Effector memory CD4-positive, alpha-beta T cell (primary cell): ENCODE measurements around the gene TMEM126B.
"Not testable (repeated sequence)": the region's sequence is repeated elsewhere in the genome, so short reads cannot be mapped to it uniquely, and the experiment has no call there.

ENCODE experiments used
- DNase-seq, 3 donors: peaks; one replicate each; pipeline ENCODE4 v3.0.0-alpha.2; 2020
- H3K27ac ChIP-seq: 2 replicates; pipeline ENCODE4 v1.7.0; 2013; ENCODE audit warnings: mild to moderate bottlenecking, low read length, moderate library complexity; ENCODE audit not compliant: insufficient read depth, poor library complexity, severe bottlenecking
- H3K27me3 ChIP-seq: replicated peaks from 2 replicates; pipeline ENCODE4 v1.7.0; 2013; ENCODE audit warnings: mild to moderate bottlenecking, low read length; ENCODE audit not compliant: insufficient read depth, control insufficient read depth, poor library complexity, severe bottlenecking
- H3K36me3 ChIP-seq: 2 replicates; pipeline ENCODE4 v1.7.0; 2013; ENCODE audit warnings: mild to moderate bottlenecking, low read length, moderate library complexity; ENCODE audit not compliant: control insufficient read depth, insufficient read depth
- H3K4me1 ChIP-seq: 2 replicates; pipeline ENCODE4 v1.7.0; 2013; ENCODE audit warnings: low read length, mild to moderate bottlenecking; ENCODE audit not compliant: control insufficient read depth, insufficient read depth, poor library complexity, severe bottlenecking
- H3K4me3 ChIP-seq: 2 replicates; pipeline ENCODE4 v1.7.0; 2013; ENCODE audit warnings: low read length, low read depth, mild to moderate bottlenecking; ENCODE audit not compliant: insufficient read depth, poor library complexity, severe bottlenecking
- H3K9me3 ChIP-seq: 2 replicates; pipeline ENCODE4 v1.7.0; 2013; ENCODE audit warnings: mild to moderate bottlenecking, low read length, moderate library complexity; ENCODE audit not compliant: control insufficient read depth

Gene TMEM126B

GRCh38 chr11:85663080-85663752 lies 34.8 kb downstream of the TMEM126B start:
- peaks cover 12% of the 10 kb centered on the region for H3K4me1 ChIP-seq
- H3K9me3 ChIP-seq: no peaks in the 10 kb centered on the region
- H3K27me3 ChIP-seq: no peaks in the 10 kb centered on the region
- H3K27ac ChIP-seq: peak overlapping the region; percentile 97
- no peak for DNase-seq
- H3K36me3 ChIP-seq: peaks cover 14% of the 10 kb centered on the region
- H3K4me3 ChIP-seq: peak overlapping the region; percentile 92

GRCh38 chr11:85663753-85664614 lies 35.6 kb downstream of the TMEM126B start:
- no peaks in the 10 kb centered on the region for H3K27me3 ChIP-seq
- peak overlapping the region; percentile 97 for H3K27ac ChIP-seq

DNA sequence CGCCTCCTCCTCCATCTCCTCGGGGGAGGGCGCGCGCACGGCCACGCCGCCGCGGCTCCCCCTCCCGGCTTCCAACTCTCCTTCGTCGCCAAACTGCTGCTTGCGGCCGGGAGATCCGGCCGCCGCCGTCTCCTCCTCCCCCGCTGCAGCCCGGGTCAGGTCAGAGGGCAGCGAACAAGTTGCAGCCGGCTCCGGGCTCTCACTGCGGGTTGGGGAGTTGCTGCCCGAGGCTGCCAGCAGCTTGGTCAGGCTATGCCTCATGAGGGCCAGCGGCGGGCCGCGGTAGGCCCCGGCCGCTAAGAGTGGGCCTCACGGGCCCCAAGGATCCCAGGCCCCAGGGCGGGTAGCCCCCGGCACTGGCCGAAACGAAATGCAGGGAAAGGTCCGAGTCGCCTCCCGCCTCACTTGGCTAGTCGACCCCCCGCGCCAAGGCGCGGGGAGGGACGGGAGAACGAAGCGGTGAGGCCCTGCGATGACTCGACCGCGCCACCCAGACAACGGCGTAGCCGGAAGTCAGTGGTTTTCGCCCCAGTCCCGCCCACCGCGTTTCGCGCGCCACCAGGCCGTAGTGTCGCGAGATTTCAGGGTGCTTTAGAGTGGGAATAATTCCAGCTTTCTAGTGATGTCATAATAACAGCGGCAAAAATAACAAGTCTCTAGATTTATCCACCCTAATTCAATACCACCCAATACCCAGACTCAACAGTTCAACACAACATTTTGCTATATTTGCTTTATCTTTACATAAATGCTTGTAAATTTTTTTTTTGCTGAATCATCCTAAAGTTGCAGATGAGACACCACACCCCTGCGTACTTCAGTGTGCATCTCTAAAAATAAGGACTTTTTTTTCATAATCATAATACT lies 36.5 kb downstream of the TMEM126B start, which contains the start of gene CREBZF:
CREBZF (minus strand) TSS at position 515 of the 867 bp plus-strand sequence; CDS start at position 261, 254 bp downstream.
- H3K9me3 ChIP-seq: no peaks in the 10 kb centered on the region
- H3K4me3 ChIP-seq: peak within 1 kb of the TSS; percentile 92
- H3K36me3 ChIP-seq: peaks cover 3% of the 10 kb centered on the region
- no peaks in the 10 kb centered on the region for H3K27me3 ChIP-seq
- H3K4me1 ChIP-seq: peaks cover 12% of the 10 kb centered on the region
- peak; percentile 82 to 88 (median 86) for DNase-seq
- H3K27ac ChIP-seq: peak within 1 kb of the TSS; percentile 97

More at GRCh38 chr11:85663753-85664614, 35.6 kb downstream of the TMEM126B start:
- peaks cover 12% of the 10 kb centered on the region for H3K4me1 ChIP-seq
- peak; percentile 82 to 84 (median 83) for DNase-seq
- H3K9me3 ChIP-seq: no peaks in the 10 kb centered on the region
- H3K4me3 ChIP-seq: peak overlapping the region; percentile 92
- H3K36me3 ChIP-seq: peaks cover 10% of the 10 kb centered on the region

DNA sequence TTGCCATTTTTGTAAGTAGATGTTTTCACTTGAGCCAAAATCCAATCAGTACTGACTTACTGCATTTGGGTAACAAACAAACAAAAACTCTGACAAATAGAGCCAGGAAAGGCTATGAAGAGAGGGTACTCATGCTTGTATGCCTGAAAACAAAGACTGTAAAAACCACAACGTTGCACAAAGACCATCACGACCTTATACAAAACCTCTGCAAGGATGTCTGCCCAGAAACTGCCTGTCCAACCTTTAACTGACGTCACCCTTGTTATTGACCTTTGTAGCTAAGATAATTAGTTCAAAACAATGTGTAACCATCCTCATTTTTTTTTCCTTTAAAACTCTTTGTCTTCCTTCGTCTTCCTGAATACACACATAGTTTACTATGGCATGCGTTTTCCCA lies 37.3 kb downstream of the TMEM126B start:
- H3K27ac ChIP-seq: peak overlapping the region; percentile 97
- no peaks in the 10 kb centered on the region for H3K27me3 ChIP-seq
- peak overlapping the region; percentile 92 for H3K4me3 ChIP-seq
- no peak for DNase-seq
- H3K36me3 ChIP-seq: no peaks in the 10 kb centered on the region
- H3K4me1 ChIP-seq: peaks cover 12% of the 10 kb centered on the region
- no peaks in the 10 kb centered on the region for H3K9me3 ChIP-seq

- no peaks in the 10 kb centered on the region for H3K36me3 ChIP-seq
- H3K4me3 ChIP-seq: no peak overlapping the region
- H3K27me3 ChIP-seq: no peaks in the 10 kb centered on the region
- no peaks in the 10 kb centered on the region for H3K9me3 ChIP-seq
- H3K4me1 ChIP-seq: peaks cover 6% of the 10 kb centered on the region
- H3K27ac ChIP-seq: no peak overlapping the region
- no peak for DNase-seq
These were observed 38.3 kb downstream of the TMEM126B start for GRCh38 chr11:85666687-85667086.

- DNase-seq: no peak
These were observed 39.8 kb downstream of the TMEM126B start for GRCh38 chr11:85668157-85668556.

GRCh38 chr11:85670949-85671663 lies 42.7 kb downstream of the TMEM126B start:
- DNase-seq, H3K4me1 ChIP-seq, H3K9me3 ChIP-seq, H3K36me3 ChIP-seq, H3K27ac ChIP-seq, H3K27me3 ChIP-seq, H3K4me3 ChIP-seq: not testable (repeated sequence)

More at GRCh38 chr11:85668157-85668556, 39.8 kb downstream of the TMEM126B start:
- no peak overlapping the region for H3K27ac ChIP-seq
- H3K9me3 ChIP-seq: no peaks in the 10 kb centered on the region
- peaks cover 3% of the 10 kb centered on the region for H3K4me1 ChIP-seq
- no peaks in the 10 kb centered on the region for H3K27me3 ChIP-seq
- H3K36me3 ChIP-seq: no peaks in the 10 kb centered on the region
- no peak overlapping the region for H3K4me3 ChIP-seq

DNA sequence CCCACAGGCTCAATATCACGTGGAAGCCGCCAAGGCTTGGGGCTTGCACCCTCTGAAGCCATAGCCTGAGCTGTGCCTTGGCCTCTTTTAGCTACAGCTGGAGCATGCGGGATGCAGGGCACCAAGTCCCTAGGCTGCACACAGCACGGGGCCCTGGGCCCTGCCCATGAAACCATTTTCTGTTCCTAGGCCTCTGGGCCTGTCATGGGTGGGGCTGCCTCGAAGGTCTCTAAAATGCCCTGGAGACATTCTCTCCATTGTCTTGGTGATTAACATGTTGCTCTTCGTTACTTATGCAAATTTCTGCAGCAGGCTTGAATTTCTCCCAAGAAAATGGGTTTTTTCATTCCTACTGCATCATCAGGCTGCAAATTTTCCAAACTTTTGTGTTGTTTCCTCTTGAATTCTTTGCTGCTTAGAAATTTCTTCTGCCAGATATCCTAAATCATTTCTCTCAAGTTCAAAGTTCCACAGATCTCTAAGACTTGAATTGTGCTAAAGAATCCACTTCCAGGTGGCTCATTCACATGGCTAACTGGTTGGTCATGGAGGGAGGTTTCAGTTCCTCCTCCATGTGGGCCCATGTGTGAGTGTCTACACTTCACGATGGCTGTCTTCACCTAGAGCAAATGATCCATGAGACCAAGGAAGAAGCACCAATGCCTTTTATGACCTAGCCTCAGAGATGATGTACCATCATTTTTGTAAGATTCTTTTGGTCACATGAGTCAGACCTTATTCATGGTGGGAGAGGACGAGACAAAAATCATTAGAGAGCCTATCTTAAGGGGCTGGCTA lies 43.9 kb downstream of the TMEM126B start:
- Histone ChIP-seq H3K9me3 (no peaks in the 10 kb centered on the region), H3K4me1 (no peaks in the 10 kb centered on the region), H3K4me3 (no peak overlapping the region), H3K27me3 (no peaks in the 10 kb centered on the region), H3K36me3 (no peaks in the 10 kb centered on the region), H3K27ac (no peak overlapping the region)
- no peak for DNase-seq
